Measurements from ENCODE around the gene C2CD4D.

The C2CD4D gene

DNA sequence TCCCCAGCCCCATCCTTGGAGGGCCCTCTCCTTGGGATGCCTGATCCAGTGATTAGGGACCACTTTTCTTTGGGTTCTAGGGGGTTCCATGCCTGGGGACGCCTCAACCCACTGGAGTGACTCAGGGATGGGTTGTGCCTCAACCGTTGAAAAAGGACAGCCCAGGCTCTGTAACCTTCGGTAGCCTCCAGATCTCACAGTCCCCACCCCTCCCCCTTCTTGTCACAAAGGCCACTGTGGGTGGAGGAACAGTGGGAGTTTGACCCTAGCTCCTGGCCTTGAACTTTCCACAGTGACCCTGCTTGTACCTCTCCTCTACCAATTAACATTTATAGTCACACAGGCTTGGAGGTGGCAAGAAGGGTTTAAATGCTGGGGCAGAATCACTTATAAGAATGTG lies 5.4 kb downstream of the C2CD4D start:
- no peak for DNase-seq (ENCODE audit: low spot score)

DNA sequence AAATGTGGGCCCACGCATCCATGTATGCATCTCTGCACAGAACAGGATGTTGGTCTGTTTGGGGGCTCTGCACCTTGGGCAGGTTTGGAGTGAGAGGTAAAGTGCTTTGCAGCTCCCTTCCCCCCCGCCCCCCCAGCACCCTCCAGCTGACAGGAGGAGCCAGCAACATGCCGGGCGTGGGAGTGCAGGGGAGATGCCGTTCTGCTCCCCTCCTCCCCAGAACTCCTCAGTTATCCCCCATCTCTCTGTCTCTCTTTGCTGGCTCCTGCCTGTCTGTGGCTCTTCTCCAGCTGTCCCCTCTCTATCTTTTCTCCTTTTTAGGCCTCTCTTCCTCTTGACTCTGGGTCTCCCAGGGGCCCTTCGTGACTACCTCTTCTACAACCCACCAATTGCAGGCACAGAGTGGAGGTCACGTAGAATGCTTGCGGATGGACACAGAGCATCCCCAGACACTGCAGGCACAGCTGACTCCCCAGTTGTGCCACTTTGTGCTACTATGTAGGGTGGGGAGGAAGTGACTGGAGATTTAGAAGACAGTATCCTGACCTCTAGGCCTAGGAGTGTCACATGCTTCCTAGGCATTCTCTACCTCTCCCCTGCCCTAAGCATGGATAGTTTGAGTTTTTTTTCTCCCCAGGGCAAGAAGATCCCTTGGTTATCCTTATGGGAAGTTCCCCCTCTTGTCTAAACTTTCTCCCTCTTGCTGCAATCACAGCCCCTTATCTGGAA lies 6.3 kb downstream of the C2CD4D start:
- no peak for DNase-seq (ENCODE audit: low spot score)

DNA sequence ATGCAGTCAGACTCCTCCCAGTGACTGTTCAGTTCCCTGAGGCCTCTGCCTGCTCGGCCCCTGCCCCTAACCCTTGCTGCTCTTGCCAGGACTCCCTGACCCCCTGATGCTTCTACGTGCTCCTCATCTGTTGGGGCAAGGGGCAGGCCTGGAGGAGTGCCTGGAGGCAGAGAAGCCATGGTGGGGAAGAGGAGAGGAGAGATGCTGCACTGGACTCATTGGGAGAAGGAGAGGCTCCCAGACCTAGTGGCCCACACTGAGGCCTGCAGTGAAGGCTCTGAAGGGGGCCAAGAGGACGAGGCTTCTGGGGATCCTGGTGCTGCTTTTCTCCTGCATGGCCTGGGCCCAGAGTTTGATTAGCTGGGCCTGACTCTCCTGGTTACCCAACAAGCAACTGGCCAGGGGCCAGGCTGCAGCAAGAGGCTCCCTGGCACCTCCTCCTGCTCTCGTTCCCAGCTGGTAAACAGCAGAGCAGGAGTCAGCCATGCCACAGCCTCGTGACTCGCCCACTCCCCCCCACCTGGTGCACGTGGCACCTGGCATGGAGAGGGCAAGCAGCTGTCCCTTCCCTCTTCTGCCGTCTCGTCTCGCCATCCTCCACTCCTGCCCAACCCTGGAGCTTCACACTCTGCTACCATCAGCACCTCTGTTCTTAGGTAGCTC lies 7.2 kb downstream of the C2CD4D start:
- DNase-seq (ENCODE audit: low spot score): no peak

DNA sequence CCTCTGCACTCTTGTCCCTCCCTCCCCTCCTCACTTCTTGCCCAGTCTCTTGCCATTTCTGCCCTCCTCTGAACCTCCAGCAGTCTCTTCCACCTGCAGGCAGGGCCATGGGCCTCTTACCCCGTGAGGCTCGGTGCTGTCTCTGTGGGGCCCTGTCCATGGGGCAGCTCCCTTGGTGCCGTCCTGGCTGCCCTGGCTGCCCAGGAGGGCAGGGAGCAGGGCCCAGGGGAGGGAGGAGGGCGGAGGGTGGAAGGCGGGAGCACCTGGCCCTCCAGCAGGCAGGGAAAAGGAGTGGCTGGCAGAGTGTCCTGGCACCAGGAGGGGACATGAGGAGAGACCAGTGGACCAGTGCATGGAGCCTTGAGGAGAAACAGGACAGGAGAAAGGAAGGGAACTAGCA lies 8.0 kb downstream of the C2CD4D start, which contains the start of gene RORC:
TSS of gene RORC (minus strand) at position 198 of the 400 bp plus-strand sequence. CDS start at position 160, 38 bp downstream.
- no peak for DNase-seq (ENCODE audit: low spot score)

GRCh38 chr1:151831256-151831591 lies 8.4 kb downstream of the C2CD4D start:
- no peak for DNase-seq (ENCODE audit: low spot score)

DNA sequence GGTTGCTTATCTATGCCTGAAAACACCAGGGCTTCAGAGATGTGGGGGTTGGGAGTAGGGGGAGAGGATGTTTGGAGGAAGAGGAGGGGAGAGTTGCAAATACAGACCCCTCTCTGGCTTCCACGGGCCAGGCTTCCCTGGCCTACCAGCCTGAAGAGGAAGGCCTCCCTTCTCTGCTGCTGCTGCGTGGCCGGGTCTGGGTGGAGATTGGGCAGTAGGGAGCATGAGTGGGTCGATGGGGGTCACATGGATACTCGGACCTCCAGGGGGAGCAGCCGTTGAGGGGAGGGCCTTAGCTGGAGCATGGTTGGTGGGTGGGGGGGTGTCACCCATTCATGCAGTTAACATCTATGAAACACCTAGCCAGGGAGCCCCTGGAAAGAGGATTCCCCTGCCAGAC lies 9.6 kb downstream of the C2CD4D start:
- DNase-seq (ENCODE audit: low spot score): no peak

DNA sequence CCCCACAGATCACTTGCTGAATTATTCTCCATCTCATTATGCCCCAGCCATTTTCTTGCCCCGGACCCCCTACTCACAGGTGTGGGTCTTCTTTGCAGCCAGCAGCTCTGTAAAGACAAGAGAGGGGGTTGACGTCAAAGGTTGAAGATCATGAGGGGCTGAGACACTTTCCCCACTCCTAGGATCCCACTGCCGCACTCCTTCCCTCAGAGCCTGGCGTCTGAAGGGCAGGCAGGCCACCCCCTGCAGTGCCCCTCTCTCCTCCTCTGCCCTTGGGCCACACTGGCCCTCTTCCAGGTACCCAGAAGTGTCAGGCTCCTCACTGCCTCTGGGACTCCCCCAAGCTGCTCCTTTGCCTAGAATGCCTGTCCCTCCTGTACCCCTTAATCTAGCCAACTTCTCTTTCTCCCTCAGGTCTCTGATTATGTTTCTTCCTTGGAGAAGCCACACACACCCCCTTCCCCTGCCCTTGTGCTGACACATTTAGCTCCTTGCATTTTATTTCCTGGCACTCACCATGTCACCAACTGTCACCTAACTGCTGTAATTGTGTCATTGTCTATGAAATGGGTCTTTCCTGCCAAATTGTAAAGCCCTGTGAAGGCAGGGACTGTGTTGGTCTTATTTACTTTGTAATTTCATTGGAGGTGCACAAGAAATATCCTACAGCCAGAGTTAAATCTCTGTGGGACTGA lies 10.1 kb downstream of the C2CD4D start:
- DNase-seq (ENCODE audit: low spot score): no peak

DNA sequence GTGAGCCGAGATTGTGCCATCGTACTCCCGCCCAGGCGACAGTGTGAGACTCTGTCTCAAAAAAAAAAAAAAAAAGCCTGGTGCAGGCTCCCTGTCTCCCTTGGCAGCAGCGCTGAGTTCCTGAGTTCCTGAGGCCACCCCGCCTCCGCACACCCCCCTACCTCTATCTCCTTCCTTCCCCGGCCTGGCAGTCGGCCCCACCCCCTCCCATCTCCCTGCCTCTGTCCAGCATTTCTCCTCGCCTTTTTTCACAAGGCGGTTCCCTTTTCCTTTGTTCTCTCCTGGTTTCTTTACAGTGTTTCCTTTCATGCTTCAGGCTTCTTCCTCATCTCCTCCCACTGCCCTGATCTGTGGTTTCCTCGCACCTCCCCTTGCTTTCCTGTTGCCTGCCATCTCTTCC lies 10.7 kb downstream of the C2CD4D start:
- DNase-seq (ENCODE audit: low spot score): no peak

DNA sequence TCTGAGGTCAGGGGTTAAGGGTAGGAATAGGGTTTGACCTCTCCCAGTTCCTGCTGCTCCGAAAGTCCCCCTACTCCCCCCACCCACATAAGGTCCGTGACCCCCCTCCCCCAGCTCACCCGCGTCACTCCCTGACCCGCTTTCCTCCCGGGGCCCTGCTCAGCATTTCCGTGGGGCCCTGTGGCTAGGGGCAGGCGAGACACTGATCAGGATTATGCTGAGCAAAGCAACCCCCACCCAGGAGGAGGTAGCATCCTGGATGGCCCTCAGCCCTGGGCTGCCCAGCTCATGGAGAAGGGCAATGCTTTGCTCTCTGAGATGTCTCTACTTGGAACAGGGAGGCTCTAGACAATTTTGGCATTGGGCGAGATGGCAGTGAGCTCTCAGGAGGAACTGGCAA lies 11.8 kb downstream of the C2CD4D start:
- no peak for DNase-seq (ENCODE audit: low spot score)

GRCh38 chr1:151825751-151826660 lies 13.6 kb downstream of the C2CD4D start:
- DNase-seq (ENCODE audit: low spot score): no peak

- DNase-seq (ENCODE audit: low spot score): no peak
Observed at GRCh38 chr1:151825204-151825603, 14.4 kb downstream of the C2CD4D start.

GRCh38 chr1:151823175-151823574 lies 16.4 kb downstream of the C2CD4D start:
- DNase-seq (ENCODE audit: low spot score): no peak

DNA sequence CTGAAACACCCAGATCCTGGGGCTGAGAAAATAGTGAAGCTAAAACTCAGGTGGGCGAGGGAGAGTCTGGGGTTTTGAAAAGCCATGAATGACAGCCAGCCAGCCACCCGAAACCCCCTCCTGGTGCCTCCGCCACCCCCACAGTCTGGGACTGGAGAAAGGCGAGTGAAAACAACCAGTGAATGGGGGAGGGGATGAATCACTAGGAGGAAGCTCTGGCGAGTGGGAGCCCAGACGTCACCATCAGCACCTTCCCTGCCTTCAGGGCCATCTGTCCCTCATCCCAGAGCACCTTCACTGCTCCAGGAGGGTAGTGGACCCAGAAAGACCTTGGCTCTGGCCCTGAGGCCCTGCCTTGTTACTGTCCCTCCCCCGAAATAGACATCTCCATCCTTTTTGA lies 17.2 kb downstream of the C2CD4D start:
- DNase-seq (ENCODE audit: low spot score): no peak

- no peak for DNase-seq (ENCODE audit: low spot score)
Observed at GRCh38 chr1:151820940-151821339, 18.7 kb downstream of the C2CD4D start.

GRCh38 chr1:151819976-151820623 lies 19.5 kb downstream of the C2CD4D start:
- no peak for DNase-seq (ENCODE audit: low spot score)

DNA sequence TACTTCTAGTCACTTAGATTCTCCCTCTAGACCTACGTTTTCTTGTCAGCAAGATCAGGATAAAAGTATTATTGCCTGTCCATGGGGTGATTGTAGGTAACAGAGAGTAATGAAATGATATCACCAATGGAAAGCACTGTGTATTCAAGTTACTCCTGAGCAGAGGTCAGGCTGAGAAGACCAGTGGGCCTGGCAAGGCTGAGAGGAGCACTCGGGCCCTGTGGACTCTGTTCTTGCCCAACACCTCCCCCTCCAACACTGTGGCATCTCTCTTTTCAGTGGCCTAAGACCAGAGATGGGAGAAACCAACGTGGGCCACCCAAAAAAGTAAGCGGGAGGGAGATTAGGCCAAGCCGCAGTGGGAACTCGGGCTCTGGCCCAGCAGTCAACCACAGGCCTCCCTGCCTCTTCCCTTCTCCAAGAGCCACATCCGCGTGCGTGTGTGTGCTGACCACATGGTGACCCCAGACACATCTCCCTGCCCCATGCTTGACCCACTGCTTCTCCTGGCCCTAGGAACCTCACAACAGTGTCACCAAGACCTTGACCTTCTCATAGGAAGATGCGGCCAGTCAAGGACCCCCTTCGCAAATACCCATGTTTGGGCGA lies 20.3 kb downstream of the C2CD4D start:
- no peak for DNase-seq (ENCODE audit: low spot score)

- no peak for DNase-seq (ENCODE audit: low spot score)
Observed at GRCh38 chr1:151817353-151817730, 22.3 kb downstream of the C2CD4D start.

DNA sequence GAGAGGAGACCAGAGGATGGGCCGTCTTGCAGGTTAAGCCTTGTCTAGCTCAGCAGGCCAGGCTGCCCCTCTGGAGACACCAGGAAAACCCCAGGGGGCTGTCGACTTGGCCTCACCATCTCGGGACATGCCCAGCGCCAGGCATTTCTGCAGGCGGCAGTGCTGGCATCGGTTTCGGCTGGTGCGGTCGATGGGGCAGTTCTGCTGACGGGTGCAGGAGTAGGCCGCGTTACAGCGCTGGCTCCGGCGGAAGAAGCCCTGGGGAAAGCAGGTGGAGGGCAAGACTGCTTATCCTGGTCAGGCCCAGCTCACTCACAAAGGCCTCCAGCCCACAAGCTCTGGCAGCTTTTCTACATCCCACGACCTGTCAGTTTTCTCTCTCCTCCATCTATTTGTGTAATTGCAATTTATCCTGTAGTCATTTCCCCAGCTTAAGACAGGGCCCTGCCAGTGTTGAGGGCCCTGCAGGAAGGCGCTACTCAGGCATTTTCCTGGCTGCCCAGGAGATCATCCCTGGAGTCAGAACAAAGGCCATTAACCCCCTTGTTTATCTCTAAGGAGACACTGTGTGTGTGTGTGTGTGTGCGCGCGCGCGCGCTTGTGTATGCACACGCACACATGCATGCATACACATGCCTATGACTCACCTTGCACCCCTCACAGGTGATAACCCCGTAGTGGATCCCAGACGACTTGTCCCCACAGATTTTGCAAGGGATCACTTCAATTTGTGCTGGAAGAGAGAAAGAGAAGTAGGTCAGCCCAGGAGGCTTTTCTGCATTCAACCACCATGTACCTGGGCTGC lies 22.9 kb downstream of the C2CD4D start:
- DNase-seq (ENCODE audit: low spot score): no peak

DNA sequence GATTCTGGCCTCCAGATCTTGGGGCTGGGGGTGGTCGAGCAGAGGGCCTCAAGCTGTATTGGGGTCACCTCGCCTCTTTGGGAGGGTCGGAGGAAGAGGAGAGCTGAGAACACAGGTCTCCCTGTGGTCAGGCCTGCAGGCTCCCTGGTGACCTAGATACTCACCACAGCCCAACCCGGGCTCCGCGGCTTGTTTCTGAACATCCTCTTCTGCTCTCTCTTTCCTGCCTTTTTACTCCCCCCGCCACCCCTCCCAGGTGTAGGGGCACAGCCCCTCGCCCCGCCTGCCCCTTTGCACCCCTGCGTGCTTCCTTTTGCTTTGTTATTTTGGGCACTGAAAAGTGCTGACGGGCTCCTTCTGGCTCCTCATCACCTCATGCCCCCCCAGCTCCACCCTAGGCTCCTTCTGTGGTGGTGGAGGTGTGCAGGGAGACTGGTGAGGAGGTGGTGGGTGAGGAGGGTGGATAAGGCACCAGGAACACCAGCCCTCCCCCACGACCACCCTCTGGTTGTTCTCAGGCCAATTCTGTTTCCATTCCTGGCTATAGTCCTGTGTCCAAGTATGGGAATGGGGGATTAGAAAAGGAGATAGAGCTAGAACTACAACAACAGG lies 23.8 kb downstream of the C2CD4D start:
- no peak for DNase-seq (ENCODE audit: low spot score)

DNA sequence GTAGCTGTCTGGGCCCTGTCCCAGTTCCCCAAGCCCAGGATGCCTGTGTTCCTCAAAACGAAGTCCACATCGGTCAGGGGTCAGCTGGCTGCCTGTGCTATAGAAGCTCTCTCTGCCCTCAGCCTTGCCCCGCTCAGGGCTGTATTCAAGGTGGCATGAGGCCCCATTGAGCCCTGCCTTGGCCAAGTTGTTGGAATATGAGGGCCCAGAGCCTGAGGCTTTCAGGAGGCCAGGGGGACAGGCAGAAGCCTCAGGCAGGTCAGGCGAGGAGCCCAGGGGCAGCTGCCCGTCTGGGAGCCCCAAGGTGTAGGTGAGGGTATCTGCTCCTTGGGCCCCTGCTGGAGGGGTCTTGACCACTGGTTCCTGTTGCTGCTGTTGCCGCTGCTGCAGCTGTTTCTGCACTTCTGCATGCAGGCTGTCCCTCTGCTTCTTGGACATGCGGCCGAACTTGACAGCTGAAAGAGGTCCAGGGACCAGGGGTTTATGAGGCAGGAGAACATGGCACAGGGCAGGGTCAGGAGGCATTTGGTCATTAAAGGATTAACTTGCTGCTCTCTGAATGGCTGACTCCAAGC lies 24.6 kb downstream of the C2CD4D start:
- DNase-seq (ENCODE audit: low spot score): no peak

Measured in HuH-7 (cell line).